Left ventricle myocardium inferior (tissue), 1 donor: Measurements from ENCODE around the gene EIF4E2. TPM values are rescaled to one million over a fixed set of nuclear protein-coding genes. Genes with fewer than 3 reads are reported as not detected.

Experiments used
- DNase-seq: peaks from one replicate; pipeline ENCODE4 v3.0.0-alpha.2; 2020
- H3K27ac ChIP-seq: fragments of 200-600 bp; replicated peaks from 2 replicates; pipeline ENCODE4 v1.8.0; 2021
- H3K27me3 ChIP-seq: fragments of 200-600 bp; 2 replicates; pipeline ENCODE4 v1.8.0; 2021; ENCODE audit warnings: low read depth
- H3K36me3 ChIP-seq: fragments of 200-600 bp; 2 replicates; pipeline ENCODE4 v1.8.0; 2021
- H3K4me1 ChIP-seq: fragments of 200-600 bp; 2 replicates; pipeline ENCODE4 v1.8.0; 2021
- H3K4me3 ChIP-seq: fragments of 200-600 bp; 2 replicates; pipeline ENCODE4 v1.8.0; 2021; ENCODE audit warnings: mild to moderate bottlenecking, moderate library complexity
- H3K9me3 ChIP-seq: fragments of 200-600 bp; replicated peaks from 2 replicates; pipeline ENCODE4 v1.8.0; 2021
- CTCF ChIP-seq: fragments of 200-600 bp; IDR thresholded peaks from 2 replicates; pipeline ENCODE4 v1.8.0; 2021; ENCODE audit warnings: antibody characterized with exemption, mild to moderate bottlenecking, borderline replicate concordance
- intact Hi-C: fragments of 100-400 bp; cut with micrococcal nuclease; formaldehyde crosslinking; loops from one replicate; pipeline ENCODE4 v1.11.0; 2022
- total RNA-seq: library from RNA; stranded (reverse); fragmentation: NEBNext Ultra II Directional; extraction: Animal tissue kit (Norgen Biotek cat#: 25700); gene quantifications from one replicate; pipeline ENCODE4 v1.2.1, GENCODE V29; 2021
- donor health status: DM: no; HTN: yes; CAD: no; lungs with severe emphysema.

EIF4E2 gene
- total RNA-seq, 1 donor from 2014 or later = 44.2 TPM

GRCh38 chr2:232586943-232587505 is 36.5 kb downstream of the EIF4E2 start:
- Histone ChIP-seq H3K4me3 (no peak overlapping the region), H3K27me3 (no peaks in the 10 kb centered on the region), H3K27ac (no peak overlapping the region), H3K4me1 (peaks cover 10% of the 10 kb centered on the region), H3K9me3 (peaks cover 8% of the 10 kb centered on the region), H3K36me3 (peaks cover 16% of the 10 kb centered on the region)
- DNase-seq = no peak
- TF ChIP-seq CTCF = no peak
- intact Hi-C loops = no loop called here

- intact Hi-C loops = no loop called here
- Histone ChIP-seq H3K27ac (no peak overlapping the region), H3K36me3 (peaks cover 12% of the 10 kb centered on the region), H3K4me1 (peaks cover 13% of the 10 kb centered on the region), H3K4me3 (no peak overlapping the region), H3K9me3 (peaks cover 8% of the 10 kb centered on the region), H3K27me3 (no peaks in the 10 kb centered on the region)
- TF ChIP-seq CTCF = no peak
- no peak for DNase-seq
These were observed 37.0 kb downstream of the EIF4E2 start for GRCh38 chr2:232587512-232587911.

GRCh38 chr2:232588031-232588430 is 37.5 kb downstream of the EIF4E2 start:
- intact Hi-C loops = no loop called here
- no peak overlapping the region for H3K27ac ChIP-seq
- TF ChIP-seq CTCF = no peak
- peaks cover 18% of the 10 kb centered on the region for H3K4me1 ChIP-seq
- H3K36me3 ChIP-seq = peaks cover 8% of the 10 kb centered on the region
- no peak overlapping the region for H3K4me3 ChIP-seq
- DNase-seq = no peak
- no peaks in the 10 kb centered on the region for H3K27me3 ChIP-seq
- H3K9me3 ChIP-seq = peaks cover 8% of the 10 kb centered on the region

- intact Hi-C loops = no loop called here
- Histone ChIP-seq H3K27ac (no peak overlapping the region), H3K27me3 (no peaks in the 10 kb centered on the region), H3K9me3 (peaks cover 6% of the 10 kb centered on the region), H3K36me3 (peaks cover 5% of the 10 kb centered on the region), H3K4me1 (peaks cover 24% of the 10 kb centered on the region), H3K4me3 (no peak overlapping the region)
- TF ChIP-seq CTCF = no peak
- DNase-seq = peak; percentile 32
These were observed 38.4 kb downstream of the EIF4E2 start for GRCh38 chr2:232588680-232589585.

GRCh38 chr2:232592772-232593395 is 42.4 kb downstream of the EIF4E2 start:
- no peak for TF ChIP-seq CTCF
- intact Hi-C loops = no loop called here
- DNase-seq = no peak
- peak overlapping the region; percentile 63 for H3K27ac ChIP-seq
- no peaks in the 10 kb centered on the region for H3K36me3 ChIP-seq
- peaks cover 8% of the 10 kb centered on the region for H3K9me3 ChIP-seq
- no peaks in the 10 kb centered on the region for H3K27me3 ChIP-seq
- no peak overlapping the region for H3K4me3 ChIP-seq
- peaks cover 24% of the 10 kb centered on the region for H3K4me1 ChIP-seq
